ENCODE measurements around the gene EPHA1.

- no peak for TF ChIP-seq POLR2A (IDR thresholded peaks at IDR 0.05)
- TF ChIP-seq EP300 (IDR thresholded peaks at IDR 0.05): no peak
These were observed 18.4 kb downstream of the EPHA1 start for GRCh38 chr7:143390104-143390772.
